Measurements from ENCODE around the gene TROAP.
"Not testable (repeated sequence)": the region's sequence is repeated elsewhere in the genome, so short reads cannot be mapped to it uniquely, and the experiment has no call there.

Gene TROAP

GRCh38 chr12:49295082-49295936 lies 27.7 kb upstream of the TROAP start, which contains the start of gene PRPH:
Gene PRPH (plus strand): TSS chr12:49295147. CDS start chr12:49295201, 54 bp downstream.
- no peak for DNase-seq

GRCh38 chr12:49296034-49296835 lies 26.8 kb upstream of the TROAP start:
- peak; percentile 33 for DNase-seq

GRCh38 chr12:49296836-49297694 lies 26.0 kb upstream of the TROAP start:
- peak; percentile 11 for DNase-seq

- DNase-seq: no peak
Measured at GRCh38 chr12:49297695-49298060, 25.4 kb upstream of the TROAP start.

- DNase-seq: no peak
Measured at GRCh38 chr12:49298160-49298559, 24.9 kb upstream of the TROAP start.

GRCh38 chr12:49301760-49302159 lies 21.3 kb upstream of the TROAP start:
- DNase-seq: no peak

- DNase-seq: no peak
Measured at GRCh38 chr12:49304161-49304560, 18.9 kb upstream of the TROAP start.

GRCh38 chr12:49305762-49306510 lies 17.1 kb upstream of the TROAP start:
- DNase-seq: no peak

GRCh38 chr12:49309386-49309785 lies 13.7 kb upstream of the TROAP start:
- no peak for DNase-seq

GRCh38 chr12:49310451-49311000 lies 12.5 kb upstream of the TROAP start:
- not testable (repeated sequence) for DNase-seq

GRCh38 chr12:49314811-49315210 lies 8.2 kb upstream of the TROAP start:
- DNase-seq: no peak

GRCh38 chr12:49317118-49317517 lies 5.9 kb upstream of the TROAP start:
- DNase-seq: not testable (repeated sequence)

GRCh38 chr12:49320411-49321103 lies 2.5 kb upstream of the TROAP start:
- not testable (repeated sequence) for DNase-seq

GRCh38 chr12:49322367-49322707 lies 718 bp upstream of the TROAP start:
- DNase-seq: no peak

GRCh38 chr12:49323524-49324097 lies 556 bp downstream of the TROAP start:
- DNase-seq: no peak

GRCh38 chr12:49325606-49326005 lies 2.6 kb downstream of the TROAP start:
- DNase-seq: no peak

- DNase-seq: no peak
Measured at GRCh38 chr12:49327368-49327767, 4.3 kb downstream of the TROAP start.

- no peak for DNase-seq
Measured at GRCh38 chr12:49327887-49328286, 4.8 kb downstream of the TROAP start.

- DNase-seq: no peak
Measured at GRCh38 chr12:49328816-49329215, 5.8 kb downstream of the TROAP start.

- no peak for DNase-seq
Measured at GRCh38 chr12:49330032-49330619, 7.1 kb downstream of the TROAP start.
